HepG2 (cell line): Measurements from ENCODE around the gene GNPDA2. TPM values are rescaled to one million over a fixed set of nuclear protein-coding genes. Genes with fewer than 3 reads are reported as not detected.
A peak's percentile ranks its signal among the peaks of the same experiment; 100 is the strongest.

Experiments
- DR1 ChIP-seq: sonication (generic); formaldehyde crosslinking; IDR thresholded peaks from 2 replicates; pipeline ENCODE4 v1.8.0; 2021; ENCODE audit warnings: mild to moderate bottlenecking, missing genetic modification reagents, inconsistent platforms
- KDM3A ChIP-seq: IDR thresholded peaks from 2 replicates; pipeline ENCODE4 v1.6.1; 2018; ENCODE audit warnings: low read depth, missing compliant biosample characterization
- PHF5A ChIP-seq: IDR thresholded peaks from one replicate; pipeline ENCODE4 v1.6.1; 2018; ENCODE audit warnings: low read depth, missing genetic modification reagents; ENCODE audit not compliant: unreplicated experiment
- SAP130 ChIP-seq: IDR thresholded peaks from 2 replicates; pipeline ENCODE4 v1.6.1; 2016; ENCODE audit warnings: low read depth
- SIN3B ChIP-seq: fragments of 150-350 bp; IDR thresholded peaks from 2 replicates; pipeline ENCODE4 v1.6.1; 2014; ENCODE audit warnings: low read length
- SP2 ChIP-seq: sonication (generic); formaldehyde crosslinking; IDR thresholded peaks from 2 replicates; pipeline ENCODE4 v1.5.1; 2020; ENCODE audit warnings: mild to moderate bottlenecking, missing genetic modification reagents
- ZBTB40 ChIP-seq, 2 experiments: fragments of 450-650 bp in 1 of 2; sonication (generic) in 1 of 2; formaldehyde crosslinking in 1 of 2; IDR thresholded peaks; 2 replicates each; pipeline versions ENCODE4 v1.6.1 to v1.8.0; 2016 to 2022; ENCODE audit warnings: antibody characterized with exemption in 1 of 2, mild to moderate bottlenecking in 1 of 2, missing genetic modification reagents in 1 of 2
- ZBTB7A ChIP-seq: sonication (generic); formaldehyde crosslinking; IDR thresholded peaks from 2 replicates; pipeline ENCODE4 v1.8.0; 2022; ENCODE audit warnings: mild to moderate bottlenecking, missing genetic modification reagents
- ZNF564 ChIP-seq: sonication (generic); formaldehyde crosslinking; IDR thresholded peaks from 2 replicates; pipeline ENCODE4 v1.8.1; 2023; ENCODE audit warnings: mild to moderate bottlenecking, missing genetic modification reagents
- polyA plus RNA-seq, 8 experiments: library from polyadenylated mRNA; depleted of rRNA in 3 of 8; stranded (reverse) in 7 of 8; unstranded in 1 of 8; fragments of >200 nt; fragmentation: Illumina TruSeq in 4 of 8; extraction: Trizol in 4 of 8; gene quantifications; 2 replicates each; pipeline versions ENCODE4 v1.2.1 to v1.2.3, GENCODE V29; 2011 to 2016; ENCODE audit warnings: low read depth in 4 of 8, missing spikeins in 1 of 8, mixed read lengths in 1 of 8; ENCODE audit not compliant: insufficient read depth in 1 of 8
- total RNA-seq, 5 experiments: library from RNA; depleted of rRNA; stranded (reverse); fragments of >200 nt; fragmentation: Illumina TruSeq; extraction: Trizol; gene quantifications; 2 replicates each; pipeline ENCODE4 v1.2.3, GENCODE V29; 2016; ENCODE audit warnings: low read depth in 1 of 5
- TF ChIP-seq, protein P1 (sequence below): sonication (generic); formaldehyde crosslinking; IDR thresholded peaks from one replicate; pipeline ENCODE4 v1.5.1; 2020; ENCODE audit warnings: mild to moderate bottlenecking, missing genetic modification reagents; ENCODE audit errors: not compliant biosample characterization

The GNPDA2 gene
- total and polyA plus RNA-seq, 2 of the 13 experiments (the other 11 are each of a cell fraction or from before 2014, with no cell fraction given), result 5.4 to 9.0 TPM

DNA sequence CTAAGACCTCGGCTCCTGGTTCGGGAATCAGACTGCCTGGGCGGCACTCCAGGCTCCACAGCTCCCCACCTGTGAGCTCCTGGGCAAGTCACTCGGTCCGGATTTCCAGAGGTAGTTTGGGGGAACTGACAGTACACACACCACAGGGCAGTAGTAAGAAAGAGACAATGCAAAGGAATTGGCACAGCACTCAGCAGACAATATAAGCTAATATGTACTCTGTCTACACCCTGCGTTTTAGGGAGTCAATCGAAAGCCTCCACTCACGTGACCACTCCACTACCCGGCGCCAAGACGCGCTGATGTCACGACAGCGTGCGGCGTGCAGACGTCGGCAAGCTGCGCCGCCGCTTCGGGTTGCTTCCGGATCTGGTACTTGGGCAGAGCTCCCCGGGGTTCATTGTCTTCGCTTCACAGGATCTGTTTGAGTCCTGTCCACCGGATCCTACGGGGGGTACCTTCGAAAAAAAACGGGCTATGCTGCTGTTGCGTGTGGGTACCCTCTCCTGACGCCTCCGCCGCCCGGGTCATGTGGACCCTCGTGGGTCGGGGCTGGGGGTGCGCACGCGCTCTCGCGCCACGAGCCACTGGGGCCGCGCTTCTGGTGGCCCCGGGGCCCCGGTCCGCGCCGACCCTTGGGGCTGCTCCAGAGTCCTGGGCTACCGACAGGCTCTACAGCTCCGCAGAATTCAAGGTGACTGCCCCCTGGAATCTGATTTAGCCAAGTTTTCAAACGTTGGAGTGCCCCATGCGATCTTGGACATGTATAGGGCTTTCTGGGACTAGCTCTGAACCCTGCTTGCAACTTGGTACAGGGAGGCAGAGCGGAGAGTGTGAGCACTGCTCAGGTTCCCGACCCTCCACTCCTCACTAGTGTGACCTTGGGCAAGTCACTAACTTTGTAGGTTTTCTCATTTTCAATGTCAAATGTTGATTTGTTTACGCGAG lies 48.0 kb downstream of the GNPDA2 start, which contains the start of gene GUF1 (continued):
- peak; percentile 42; the same call in 1 of the 2 replicates for TF ChIP-seq ZBTB7A
- TF ChIP-seq KDM3A, result 0 out of 2 replicates have a peak, but pooled peaks have one; percentile 21
- peak; percentile 60; the same call in 1 of the 2 replicates for TF ChIP-seq DR1
- peak; percentile 65 for TF ChIP-seq ZNF564 (CRISPR knock-in tag)
- 0 out of 2 replicates have a peak, but pooled peaks have one; percentile 44 for TF ChIP-seq SIN3B
- TF ChIP-seq ZBTB40 (IDR thresholded peaks at IDR 0.05), result no peak
- TF ChIP-seq ZBTB40 (CRISPR knock-in tag; IDR thresholded peaks at IDR 0.05), result peak; percentile 68; the same call in 1 of the 2 replicates
- TF ChIP-seq, protein P1, sequence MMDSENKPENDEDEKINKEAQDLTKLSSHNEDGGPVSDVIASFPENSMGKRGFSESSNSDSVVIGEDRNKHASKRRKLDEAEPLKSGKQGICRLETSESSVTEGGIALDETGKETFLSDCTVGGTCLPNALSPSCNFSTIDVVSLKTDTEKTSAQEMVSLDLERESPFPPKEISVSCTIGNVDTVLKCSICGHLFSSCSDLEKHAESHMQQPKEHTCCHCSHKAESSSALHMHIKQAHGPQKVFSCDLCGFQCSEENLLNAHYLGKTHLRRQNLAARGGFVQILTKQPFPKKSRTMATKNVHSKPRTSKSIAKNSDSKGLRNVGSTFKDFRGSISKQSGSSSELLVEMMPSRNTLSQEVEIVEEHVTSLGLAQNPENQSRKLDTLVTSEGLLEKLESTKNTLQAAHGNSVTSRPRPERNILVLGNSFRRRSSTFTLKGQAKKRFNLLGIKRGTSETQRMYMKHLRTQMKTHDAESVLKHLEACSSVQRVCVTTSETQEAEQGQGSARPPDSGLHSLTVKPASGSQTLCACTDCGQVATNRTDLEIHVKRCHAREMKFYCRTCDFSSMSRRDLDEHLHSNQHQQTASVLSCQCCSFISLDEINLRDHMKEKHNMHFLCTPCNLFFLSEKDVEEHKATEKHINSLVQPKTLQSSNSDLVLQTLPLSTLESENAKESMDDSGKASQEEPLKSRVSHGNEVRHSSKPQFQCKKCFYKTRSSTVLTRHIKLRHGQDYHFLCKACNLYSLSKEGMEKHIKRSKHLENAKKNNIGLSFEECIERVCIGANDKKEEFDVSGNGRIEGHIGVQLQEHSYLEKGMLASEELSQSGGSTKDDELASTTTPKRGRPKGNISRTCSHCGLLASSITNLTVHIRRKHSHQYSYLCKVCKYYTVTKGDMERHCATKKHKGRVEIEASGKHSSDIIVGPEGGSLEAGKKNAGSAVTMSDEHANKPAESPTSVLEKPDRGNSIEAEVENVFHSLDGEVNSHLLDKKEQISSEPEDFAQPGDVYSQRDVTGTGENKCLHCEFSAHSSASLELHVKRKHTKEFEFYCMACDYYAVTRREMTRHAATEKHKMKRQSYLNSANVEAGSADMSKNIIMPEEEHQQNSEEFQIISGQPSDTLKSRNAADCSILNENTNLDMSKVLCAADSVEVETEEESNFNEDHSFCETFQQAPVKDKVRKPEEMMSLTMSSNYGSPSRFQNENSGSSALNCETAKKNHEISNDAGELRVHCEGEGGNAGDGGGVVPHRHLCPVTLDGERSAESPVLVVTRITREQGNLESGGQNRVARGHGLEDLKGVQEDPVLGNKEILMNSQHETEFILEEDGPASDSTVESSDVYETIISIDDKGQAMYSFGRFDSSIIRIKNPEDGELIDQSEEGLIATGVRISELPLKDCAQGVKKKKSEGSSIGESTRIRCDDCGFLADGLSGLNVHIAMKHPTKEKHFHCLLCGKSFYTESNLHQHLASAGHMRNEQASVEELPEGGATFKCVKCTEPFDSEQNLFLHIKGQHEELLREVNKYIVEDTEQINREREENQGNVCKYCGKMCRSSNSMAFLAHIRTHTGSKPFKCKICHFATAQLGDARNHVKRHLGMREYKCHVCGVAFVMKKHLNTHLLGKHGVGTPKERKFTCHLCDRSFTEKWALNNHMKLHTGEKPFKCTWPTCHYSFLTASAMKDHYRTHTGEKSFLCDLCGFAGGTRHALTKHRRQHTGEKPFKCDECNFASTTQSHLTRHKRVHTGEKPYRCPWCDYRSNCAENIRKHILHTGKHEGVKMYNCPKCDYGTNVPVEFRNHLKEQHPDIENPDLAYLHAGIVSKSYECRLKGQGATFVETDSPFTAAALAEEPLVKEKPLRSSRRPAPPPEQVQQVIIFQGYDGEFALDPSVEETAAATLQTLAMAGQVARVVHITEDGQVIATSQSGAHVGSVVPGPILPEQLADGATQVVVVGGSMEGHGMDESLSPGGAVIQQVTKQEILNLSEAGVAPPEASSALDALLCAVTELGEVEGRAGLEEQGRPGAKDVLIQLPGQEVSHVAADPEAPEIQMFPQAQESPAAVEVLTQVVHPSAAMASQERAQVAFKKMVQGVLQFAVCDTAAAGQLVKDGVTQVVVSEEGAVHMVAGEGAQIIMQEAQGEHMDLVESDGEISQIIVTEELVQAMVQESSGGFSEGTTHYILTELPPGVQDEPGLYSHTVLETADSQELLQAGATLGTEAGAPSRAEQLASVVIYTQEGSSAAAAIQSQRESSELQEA (CRISPR knock-in tag), result peak; percentile 42
- 0 out of 2 replicates have a peak, but pooled peaks have one; percentile 15 for TF ChIP-seq SP2
- peak; percentile 57 for TF ChIP-seq PHF5A (CRISPR knock-in tag)
- peak; percentile 94 for TF ChIP-seq SAP130 (CRISPR knock-in tag)
